ENCODE results near the gene AAK1. TPM values are rescaled to one million over a fixed set of nuclear protein-coding genes. Genes with fewer than 3 reads are reported as not detected.

The AAK1 gene
- polyA plus RNA-seq, 1 donor (not counting 4 experiments of a cell fraction or from before 2014, with no cell fraction given) = 12.3 TPM

- H3K4me3 ChIP-seq (ENCODE audit: control insufficient read depth in 2 of 3, extremely low read depth in 1 of 3, insufficient read depth in 2 of 3, low read depth in 1 of 3, low read length in 3 of 3) = no peak overlapping the region
- TF ChIP-seq CTCF (optimal IDR thresholded peaks at IDR 0.05 in 1 of 3, IDR thresholded peaks at IDR 0.05 in 1 of 3, conservative IDR thresholded peaks at IDR 0.05 in 1 of 3; ENCODE audit: extremely low read depth in 1 of 3, insufficient read depth in 2 of 3, low read length in 3 of 3) (no peak), EZH2 (IDR thresholded peaks at IDR 0.05; ENCODE audit: low read length) (no peak)
- DNase-seq (ENCODE audit: low read depth, low spot score) (no peak), FAIRE-seq (no peak)
- H3K9me3 ChIP-seq (ENCODE audit: control insufficient read depth, low read depth, low read length) = peaks cover 2% of the 10 kb centered on the region
- dilution Hi-C loops (cut with MboI; ENCODE audit: extremely low pct_ligation_motif_present, low sequenced_read_pairs) = no loop called here
- H3K36me3 ChIP-seq (ENCODE audit: control insufficient read depth in 2 of 2, extremely low read depth in 1 of 2, insufficient read depth in 2 of 2, low read length in 2 of 2) = no peaks in the 10 kb centered on the region
- H3K79me2 ChIP-seq (ENCODE audit: control insufficient read depth, insufficient read depth, low read length) = peaks cover 20% of the 10 kb centered on the region
- peaks cover 14% of the 10 kb centered on the region for H3K4me1 ChIP-seq (ENCODE audit: control insufficient read depth, extremely low read depth, insufficient read depth, low read length)
- no peak overlapping the region for H3K4me2 ChIP-seq (ENCODE audit: control insufficient read depth, extremely low read depth, insufficient read depth, low read depth, low read length)
- no peaks in the 10 kb centered on the region for H3K27me3 ChIP-seq (ENCODE audit: control insufficient read depth, extremely low read depth, insufficient read depth, low read length)
- H2AFZ ChIP-seq (ENCODE audit: control insufficient read depth, low read length) = no peak overlapping the region
- no peak overlapping the region for H3K9ac ChIP-seq (ENCODE audit: control insufficient read depth, extremely low read depth, insufficient read depth, low read length)
- H3K27ac ChIP-seq (ENCODE audit: control insufficient read depth, insufficient read depth, low read length) = no peak overlapping the region
- H3K9me1 ChIP-seq (ENCODE audit: control insufficient read depth, extremely low read depth, insufficient read depth, low read length) = no peaks in the 10 kb centered on the region
- no peaks in the 10 kb centered on the region for H4K20me1 ChIP-seq (ENCODE audit: control insufficient read depth, extremely low read depth, insufficient read depth, low read length)
Observed at GRCh38 chr2:69438580-69438979, 205.0 kb downstream of the AAK1 start.

GRCh38 chr2:69437751-69438154, 205.8 kb downstream of the AAK1 start:
- Histone ChIP-seq H4K20me1 (ENCODE audit: control insufficient read depth, extremely low read depth, insufficient read depth, low read length) (no peaks in the 10 kb centered on the region), H3K9me3 (ENCODE audit: control insufficient read depth, low read depth, low read length) (peaks cover 2% of the 10 kb centered on the region), H3K4me3 (ENCODE audit: control insufficient read depth in 2 of 3, extremely low read depth in 1 of 3, insufficient read depth in 2 of 3, low read depth in 1 of 3, low read length in 3 of 3) (peak overlapping the region; percentile 68 to 97 (median 87)), H3K27me3 (ENCODE audit: control insufficient read depth, extremely low read depth, insufficient read depth, low read length) (no peaks in the 10 kb centered on the region), H3K36me3 (ENCODE audit: control insufficient read depth in 2 of 2, extremely low read depth in 1 of 2, insufficient read depth in 2 of 2, low read length in 2 of 2) (no peaks in the 10 kb centered on the region), H3K4me2 (ENCODE audit: control insufficient read depth, extremely low read depth, insufficient read depth, low read depth, low read length) (peak overlapping the region; percentile 85), H3K79me2 (ENCODE audit: control insufficient read depth, insufficient read depth, low read length) (peaks cover 20% of the 10 kb centered on the region), H3K9ac (ENCODE audit: control insufficient read depth, extremely low read depth, insufficient read depth, low read length) (peak overlapping the region; percentile 84), H2AFZ (ENCODE audit: control insufficient read depth, low read length) (peak overlapping the region; percentile 99), H3K9me1 (ENCODE audit: control insufficient read depth, extremely low read depth, insufficient read depth, low read length) (no peaks in the 10 kb centered on the region), H3K27ac (ENCODE audit: control insufficient read depth, insufficient read depth, low read length) (peak overlapping the region; percentile 94), H3K4me1 (ENCODE audit: control insufficient read depth, extremely low read depth, insufficient read depth, low read length) (peaks cover 14% of the 10 kb centered on the region)
- DNase-seq (ENCODE audit: low read depth, low spot score) (no peak), FAIRE-seq (no peak)
- TF ChIP-seq EZH2 (IDR thresholded peaks at IDR 0.05; ENCODE audit: low read length) = no peak
- TF ChIP-seq CTCF (optimal IDR thresholded peaks at IDR 0.05 in 1 of 3, IDR thresholded peaks at IDR 0.05 in 1 of 3, conservative IDR thresholded peaks at IDR 0.05 in 1 of 3; ENCODE audit: extremely low read depth in 1 of 3, insufficient read depth in 2 of 3, low read length in 3 of 3) = no peak
- dilution Hi-C loops (cut with MboI; ENCODE audit: extremely low pct_ligation_motif_present, low sequenced_read_pairs) = no loop called here

All from keratinocyte (primary cell).